Thymus (tissue), 11 donors: ENCODE measurements around the gene NPDC1. TPM values are rescaled to one million over a fixed set of nuclear protein-coding genes. Genes with fewer than 3 reads are reported as not detected.

Source experiments
- DNase-seq, 9 donors: peaks; one replicate each; pipeline ENCODE4 v3.0.0-alpha.2; 2013; ENCODE audit warnings: low spot score in 9 of 9, low read depth in 6 of 9, missing footprints in 1 of 9
- H3K27ac ChIP-seq, 2 donors: one replicate each; pipeline ENCODE4 v1.5.1; 2013; ENCODE audit warnings: control low read depth in 1 of 2, low read depth in 1 of 2, low read length in 1 of 2, mild to moderate bottlenecking in 1 of 2, moderate library complexity in 1 of 2
- H3K27me3 ChIP-seq, 2 donors: one replicate each; pipeline ENCODE4 v1.5.1; 2013; ENCODE audit warnings: low read length in 1 of 2; ENCODE audit not compliant: control insufficient read depth in 2 of 2, insufficient read depth in 1 of 2
- H3K36me3 ChIP-seq, 2 donors: one replicate each; pipeline ENCODE4 v1.5.1; 2013; ENCODE audit warnings: low read length in 1 of 2, mild to moderate bottlenecking in 1 of 2, moderate library complexity in 1 of 2; ENCODE audit not compliant: control insufficient read depth in 2 of 2, insufficient read depth in 2 of 2
- H3K4me1 ChIP-seq, 2 donors: one replicate each; pipeline ENCODE4 v1.5.1; 2013; ENCODE audit warnings: low read length in 2 of 2; ENCODE audit not compliant: control insufficient read depth in 2 of 2, insufficient read depth in 2 of 2
- H3K4me3 ChIP-seq, 2 donors: one replicate each; pipeline ENCODE4 v1.5.1; 2013; ENCODE audit warnings: low read length in 2 of 2, control low read depth in 1 of 2, mild to moderate bottlenecking in 1 of 2
- H3K9me3 ChIP-seq, 2 donors: one replicate each; pipeline ENCODE4 v1.5.1; 2013; ENCODE audit warnings: low read length in 1 of 2, mild to moderate bottlenecking in 1 of 2; ENCODE audit not compliant: control insufficient read depth in 2 of 2, insufficient read depth in 1 of 2
- WGBS: extraction: QIAGEN DNeasy Blood & Tissue Kit; methylation state at CpG from one replicate; pipeline ENCODE4 v1.1.7; 2013; 5-methylcytosine and 5-hydroxymethylcytosine counted together
- polyA plus RNA-seq: library from polyadenylated mRNA; stranded (reverse); fragments of 200-250 nt; gene quantifications from one replicate; pipeline ENCODE4 v1.2.3, GENCODE V29; 2013
- total RNA-seq: library from RNA; stranded (reverse); fragments of 120-200 nt; gene quantifications from one replicate; pipeline ENCODE4 v1.2.4, GENCODE V29; 2013
- donor health status: healthy.

The NPDC1 gene
- total and polyA plus RNA-seq, 2 donors = 4.8 to 71.1 TPM

- Histone ChIP-seq H3K27me3 (peaks cover 73 to 89% of the 10 kb centered on the region in 2 donors), H3K36me3 (no peaks in the 10 kb centered on the region), H3K27ac (no peak overlapping the region), H3K9me3 (peaks cover 2 to 12% of the 10 kb centered on the region in 2 donors), H3K4me1 (peaks cover 0 to 16% of the 10 kb centered on the region in 2 donors), H3K4me3 (peak overlapping the region in 1 of 2 donors; percentile 38)
- DNase-seq = no peak
- WGBS = 4% methylated on average over 96 of the region's 96 CpGs
Measured at GRCh38 chr9:137045294-137046087, 486 bp downstream of the NPDC1 start.

GRCh38 chr9:137044502-137045177 is 1.3 kb downstream of the NPDC1 start:
- Histone ChIP-seq H3K4me3 (no peak overlapping the region), H3K27me3 (peaks cover 67 to 83% of the 10 kb centered on the region in 2 donors), H3K9me3 (peaks cover 0 to 6% of the 10 kb centered on the region in 2 donors), H3K36me3 (no peaks in the 10 kb centered on the region), H3K27ac (no peak overlapping the region), H3K4me1 (peaks cover 0 to 16% of the 10 kb centered on the region in 2 donors)
- 9% methylated on average over 18 of the region's 18 CpGs for WGBS
- no peak for DNase-seq

- H3K9me3 ChIP-seq = peaks cover 0 to 4% of the 10 kb centered on the region in 2 donors
- H3K27me3 ChIP-seq = peaks cover 62 to 79% of the 10 kb centered on the region in 2 donors
- no peak overlapping the region for H3K4me3 ChIP-seq
- no peak for DNase-seq
- H3K4me1 ChIP-seq = peaks cover 0 to 16% of the 10 kb centered on the region in 2 donors
- 66% methylated on average over 12 of the region's 12 CpGs for WGBS
- H3K36me3 ChIP-seq = no peaks in the 10 kb centered on the region
- no peak overlapping the region for H3K27ac ChIP-seq
Measured at GRCh38 chr9:137044037-137044436, 1.9 kb downstream of the NPDC1 start.

- H3K27me3 ChIP-seq = peaks cover 52 to 74% of the 10 kb centered on the region in 2 donors
- no peak for DNase-seq
- H3K4me1 ChIP-seq = peaks cover 0 to 16% of the 10 kb centered on the region in 2 donors
- no peak overlapping the region for H3K4me3 ChIP-seq
- H3K27ac ChIP-seq = no peak overlapping the region
- H3K36me3 ChIP-seq = no peaks in the 10 kb centered on the region
- WGBS = 93% methylated on average over 36 of the region's 36 CpGs
- peaks cover 0 to 4% of the 10 kb centered on the region in 2 donors for H3K9me3 ChIP-seq
Measured at GRCh38 chr9:137042751-137043727, 2.9 kb downstream of the NPDC1 start.

GRCh38 chr9:137041124-137041523 is 4.9 kb downstream of the NPDC1 start:
- 86% methylated on average over 16 of the region's 16 CpGs for WGBS
- Histone ChIP-seq H3K4me1 (peaks cover 0 to 10% of the 10 kb centered on the region in 2 donors), H3K36me3 (no peaks in the 10 kb centered on the region), H3K27me3 (peaks cover 34 to 58% of the 10 kb centered on the region in 2 donors), H3K4me3 (no peak overlapping the region), H3K27ac (no peak overlapping the region), H3K9me3 (peaks cover 0 to 4% of the 10 kb centered on the region in 2 donors)
- DNase-seq = no peak

- 94% methylated on average over 23 of the region's 23 CpGs for WGBS
- Histone ChIP-seq H3K9me3 (peaks cover 0 to 4% of the 10 kb centered on the region in 2 donors), H3K27me3 (peaks cover 28 to 54% of the 10 kb centered on the region in 2 donors), H3K27ac (no peak overlapping the region), H3K4me3 (no peak overlapping the region), H3K4me1 (peaks cover 0 to 9% of the 10 kb centered on the region in 2 donors), H3K36me3 (no peaks in the 10 kb centered on the region)
- DNase-seq = no peak
Measured at GRCh38 chr9:137040568-137040967, 5.4 kb downstream of the NPDC1 start.

- Histone ChIP-seq H3K27me3 (peaks cover 21 to 54% of the 10 kb centered on the region in 2 donors), H3K27ac (no peak overlapping the region), H3K9me3 (peaks cover 0 to 4% of the 10 kb centered on the region in 2 donors), H3K4me1 (peaks cover 0 to 15% of the 10 kb centered on the region in 2 donors), H3K4me3 (no peak overlapping the region), H3K36me3 (no peaks in the 10 kb centered on the region)
- WGBS = 97% methylated on average over 32 of the region's 32 CpGs
- DNase-seq = no peak
Measured at GRCh38 chr9:137039611-137040366, 6.2 kb downstream of the NPDC1 start.

GRCh38 chr9:137038916-137039315 is 7.1 kb downstream of the NPDC1 start:
- no peak overlapping the region for H3K27ac ChIP-seq
- DNase-seq = no peak
- peaks cover 15 to 52% of the 10 kb centered on the region in 2 donors for H3K27me3 ChIP-seq
- no peak overlapping the region for H3K4me3 ChIP-seq
- WGBS = 98% methylated on average over 9 of the region's 9 CpGs
- H3K9me3 ChIP-seq = no peaks in the 10 kb centered on the region
- peaks cover 0 to 12% of the 10 kb centered on the region in 2 donors for H3K4me1 ChIP-seq
- H3K36me3 ChIP-seq = no peaks in the 10 kb centered on the region
